Measurements from ENCODE around the gene GEMIN7.
A peak's percentile ranks its signal among the peaks of the same experiment; 100 is the strongest.

GEMIN7 gene

DNA sequence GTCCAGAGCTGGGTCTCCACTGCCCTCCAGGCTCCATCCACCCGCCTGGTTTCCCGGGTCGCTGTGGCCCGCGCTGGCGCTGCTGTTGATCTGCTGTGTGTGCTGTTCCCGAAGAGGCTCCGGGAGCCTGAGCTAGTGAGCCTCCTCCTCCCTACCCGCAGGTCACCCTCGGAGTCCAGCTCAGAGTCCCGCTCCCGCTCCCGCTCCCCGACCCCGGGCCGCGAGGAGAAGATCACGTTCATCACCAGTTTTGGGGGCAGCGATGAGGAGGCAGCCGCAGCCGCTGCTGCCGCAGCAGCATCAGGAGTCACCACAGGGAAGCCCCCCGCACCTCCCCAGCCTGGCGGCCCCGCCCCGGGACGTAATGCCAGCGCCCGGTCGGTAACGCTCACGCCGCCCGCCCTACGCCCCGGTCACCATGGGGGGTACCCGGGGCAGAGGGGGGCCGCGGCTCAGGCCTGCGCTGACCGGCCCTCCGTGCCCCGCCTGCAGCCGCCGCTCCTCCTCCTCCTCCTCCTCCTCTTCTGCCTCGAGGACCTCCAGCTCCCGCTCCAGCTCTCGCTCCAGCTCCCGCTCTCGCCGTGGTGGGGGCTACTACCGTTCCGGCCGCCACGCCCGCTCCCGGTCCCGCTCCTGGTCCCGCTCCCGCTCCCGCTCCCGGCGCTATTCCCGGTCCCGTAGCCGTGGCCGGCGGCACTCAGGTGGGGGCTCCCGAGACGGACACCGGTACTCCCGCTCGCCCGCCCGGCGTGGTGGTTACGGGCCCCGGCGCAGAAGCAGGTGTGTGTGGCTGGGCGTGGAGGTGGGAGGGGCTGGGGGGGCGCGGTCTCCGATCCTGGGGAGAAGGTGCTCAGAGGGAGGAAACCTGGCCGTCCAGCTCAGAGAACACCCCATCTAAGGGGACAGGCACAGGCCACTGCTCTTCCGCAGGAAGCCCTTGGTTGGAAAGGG, 14.9 kb upstream of the GEMIN7 start:
- no peak for DNase-seq

DNA sequence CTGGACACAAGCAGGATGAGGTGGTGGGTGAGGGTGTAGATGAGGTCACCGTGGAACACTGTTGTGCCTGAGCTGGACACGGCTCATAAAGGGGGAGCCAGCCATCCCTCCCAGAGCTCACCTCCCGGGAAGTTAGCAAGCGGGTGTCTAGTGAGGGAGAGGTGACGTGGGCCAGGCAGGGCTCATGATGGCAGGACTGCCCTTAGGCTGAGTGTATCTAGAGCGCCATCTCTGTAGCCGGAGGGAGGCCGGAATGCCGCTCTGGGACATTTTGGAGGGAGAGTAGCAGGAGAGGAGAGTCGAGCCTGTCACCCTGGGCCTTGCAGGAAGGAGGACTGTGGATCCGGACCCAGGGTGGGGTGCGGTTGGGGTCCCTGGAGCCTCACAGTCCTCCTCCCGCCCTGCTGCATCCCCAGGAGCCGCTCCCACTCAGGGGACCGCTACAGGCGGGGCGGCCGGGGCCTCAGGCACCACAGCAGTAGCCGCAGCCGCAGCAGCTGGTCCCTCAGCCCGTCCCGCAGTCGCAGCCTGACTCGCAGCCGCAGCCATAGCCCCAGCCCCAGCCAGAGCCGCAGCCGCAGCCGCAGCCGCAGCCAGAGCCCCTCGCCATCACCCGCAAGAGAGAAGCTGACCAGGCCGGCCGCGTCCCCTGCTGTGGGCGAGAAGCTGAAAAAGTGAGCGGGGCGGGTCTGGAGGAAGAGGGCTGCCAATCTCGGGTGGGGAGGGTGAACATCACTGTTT, 12.0 kb upstream of the GEMIN7 start:
- DNase-seq, result no peak

DNA sequence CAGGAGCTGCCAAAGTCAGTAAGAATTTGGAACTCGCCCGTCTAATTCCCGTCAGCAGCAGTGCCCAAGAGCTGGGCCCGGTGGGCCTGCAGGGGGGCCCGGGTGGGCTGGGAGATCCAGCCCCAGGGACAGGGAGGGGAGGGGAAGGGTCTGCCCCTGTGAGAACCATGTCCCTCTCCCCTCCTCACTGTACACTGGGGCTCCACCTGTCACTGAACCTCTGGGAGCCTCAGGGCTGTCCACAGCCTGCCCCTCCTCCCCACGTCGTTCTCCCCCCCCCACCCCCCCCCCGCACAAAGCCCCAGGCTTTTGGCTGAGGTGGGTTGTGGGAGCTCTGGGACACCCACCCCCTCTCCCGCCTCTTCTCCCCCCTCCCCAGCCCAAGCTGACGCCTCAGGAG, 11.0 kb upstream of the GEMIN7 start:
- DNase-seq, result no peak

DNA sequence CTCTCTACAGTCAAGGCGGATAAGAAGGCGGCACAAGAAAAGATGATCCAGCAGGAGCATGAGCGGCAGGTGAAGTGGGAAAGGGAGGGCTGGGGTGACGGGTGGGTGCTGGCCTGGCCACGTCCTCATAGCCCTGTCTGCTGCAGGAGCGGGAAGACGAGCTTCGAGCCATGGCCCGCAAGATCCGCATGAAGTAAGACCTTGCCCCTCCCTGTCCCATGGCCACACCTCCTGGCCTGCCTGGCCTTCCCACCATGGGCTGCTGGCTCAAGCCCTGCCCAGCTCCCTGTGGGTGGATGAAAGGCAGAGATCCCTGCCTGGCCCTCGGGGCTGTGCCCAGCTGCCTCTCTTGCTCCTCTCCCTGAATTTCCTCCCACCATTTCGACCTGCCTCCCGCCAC, 10.0 kb upstream of the GEMIN7 start:
- DNase-seq, result no peak

DNA sequence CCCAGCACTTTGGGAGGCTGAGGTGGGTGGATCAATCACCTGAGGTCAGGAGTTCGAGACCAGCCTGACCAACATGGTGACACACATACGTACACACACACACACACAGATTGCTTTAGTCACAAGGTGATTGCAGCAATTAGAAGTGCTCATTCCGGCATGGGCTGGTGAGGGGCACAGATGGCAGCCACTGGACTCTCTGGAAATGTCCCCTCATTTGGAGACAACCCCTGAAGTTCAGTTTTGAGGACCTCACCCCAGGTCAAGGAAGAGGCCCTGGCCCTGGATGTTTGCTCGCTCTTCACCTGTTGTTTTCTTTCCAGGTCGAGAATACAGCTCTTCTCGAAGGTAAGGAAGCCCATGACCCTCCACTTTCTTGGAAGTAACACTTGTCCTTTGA, 8.8 kb upstream of the GEMIN7 start:
- no peak for DNase-seq

DNA sequence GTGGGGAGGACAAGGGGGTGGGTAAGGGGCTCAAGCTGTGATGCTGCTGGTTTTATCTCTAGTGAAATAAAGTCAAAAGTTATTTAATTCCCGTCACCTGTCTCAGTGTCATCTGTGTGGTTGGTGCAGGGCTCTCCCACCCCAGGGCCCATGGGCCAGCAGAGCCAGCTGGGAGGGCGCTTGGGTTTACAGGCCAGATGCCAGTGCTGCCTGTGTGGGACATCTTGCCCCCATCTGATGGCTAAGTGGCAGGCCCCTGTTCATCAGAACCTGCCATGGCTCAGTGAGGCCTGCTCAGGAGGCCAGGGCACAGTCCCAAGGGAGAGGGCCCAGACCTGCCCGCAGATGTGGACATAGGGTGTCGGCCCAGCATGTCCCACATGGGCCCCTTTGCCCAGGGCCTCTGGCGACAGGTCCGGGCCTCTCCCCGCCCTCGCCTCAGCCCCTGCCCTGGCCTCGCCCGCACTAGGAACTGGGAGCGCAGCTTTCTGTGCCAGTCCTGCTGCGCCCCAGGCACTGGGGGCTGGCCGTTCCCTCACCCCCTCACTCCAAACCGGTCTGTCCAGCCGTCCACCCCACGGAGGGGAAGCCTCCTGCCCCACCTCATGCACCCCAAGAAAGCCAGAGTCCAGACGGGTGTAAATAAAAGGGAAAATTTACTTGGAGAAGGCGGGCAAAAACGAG, 8.1 kb upstream of the GEMIN7 start:
- no peak for DNase-seq

DNA sequence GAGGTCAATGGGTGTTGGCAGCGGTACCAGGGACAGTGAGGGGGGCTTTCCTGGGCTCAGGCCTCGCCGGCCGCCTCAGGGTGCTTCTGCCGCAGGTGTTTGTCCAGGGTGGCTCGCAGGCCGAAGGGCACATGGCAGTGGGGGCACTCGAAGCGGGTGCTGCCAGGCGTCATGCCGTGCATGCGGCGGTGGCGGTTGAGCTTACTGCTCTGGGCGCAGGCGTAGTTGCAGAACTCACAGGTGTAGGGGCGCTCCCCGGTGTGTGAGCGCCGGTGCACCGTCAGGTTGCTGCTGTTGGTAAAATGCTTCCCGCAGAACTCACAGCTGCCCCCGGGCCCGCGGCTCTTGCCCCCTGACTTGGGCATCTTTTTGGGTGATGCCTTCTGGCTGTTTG, 7.5 kb upstream of the GEMIN7 start:
- DNase-seq, result no peak

DNA sequence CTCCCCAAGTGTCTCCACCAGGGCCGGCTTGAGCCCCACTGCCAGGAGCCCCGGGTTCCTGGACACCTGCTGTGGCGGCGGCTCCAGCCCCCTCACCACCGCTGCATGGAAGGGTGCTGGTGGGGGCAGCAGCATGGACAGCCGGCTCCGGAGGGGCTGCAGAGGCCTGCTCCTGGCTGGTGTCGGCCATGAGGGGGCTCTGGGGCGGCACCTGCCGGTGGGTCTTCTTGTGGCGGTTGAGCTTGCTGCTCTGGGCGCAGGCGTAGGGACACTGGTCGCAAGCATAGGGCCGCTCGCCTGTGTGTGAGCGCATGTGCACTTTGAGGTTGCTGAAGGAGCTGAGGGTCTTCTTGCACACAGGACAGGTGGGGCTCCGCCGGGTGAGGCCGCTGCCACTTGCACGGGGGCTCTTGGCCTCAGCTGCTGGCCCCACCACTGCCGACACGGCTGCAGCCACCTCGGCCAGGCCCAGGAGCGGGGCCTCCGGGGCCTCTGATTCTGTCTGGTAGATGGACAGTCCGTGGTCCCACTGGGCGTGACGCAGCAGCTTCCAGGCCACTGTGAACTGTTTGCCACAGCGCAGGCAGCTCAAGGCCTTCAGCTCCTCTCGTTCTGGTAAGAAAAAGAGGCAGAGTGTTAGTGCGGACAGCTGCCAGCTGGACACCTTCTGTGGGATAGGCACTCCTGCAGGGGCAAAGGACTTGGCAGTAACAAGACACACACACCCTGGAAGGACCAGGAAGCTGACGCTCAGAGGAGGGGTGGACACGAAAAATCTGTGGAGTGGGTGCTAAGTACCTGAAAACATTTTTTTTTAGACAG, 6.9 kb upstream of the GEMIN7 start:
- no peak for DNase-seq

DNA sequence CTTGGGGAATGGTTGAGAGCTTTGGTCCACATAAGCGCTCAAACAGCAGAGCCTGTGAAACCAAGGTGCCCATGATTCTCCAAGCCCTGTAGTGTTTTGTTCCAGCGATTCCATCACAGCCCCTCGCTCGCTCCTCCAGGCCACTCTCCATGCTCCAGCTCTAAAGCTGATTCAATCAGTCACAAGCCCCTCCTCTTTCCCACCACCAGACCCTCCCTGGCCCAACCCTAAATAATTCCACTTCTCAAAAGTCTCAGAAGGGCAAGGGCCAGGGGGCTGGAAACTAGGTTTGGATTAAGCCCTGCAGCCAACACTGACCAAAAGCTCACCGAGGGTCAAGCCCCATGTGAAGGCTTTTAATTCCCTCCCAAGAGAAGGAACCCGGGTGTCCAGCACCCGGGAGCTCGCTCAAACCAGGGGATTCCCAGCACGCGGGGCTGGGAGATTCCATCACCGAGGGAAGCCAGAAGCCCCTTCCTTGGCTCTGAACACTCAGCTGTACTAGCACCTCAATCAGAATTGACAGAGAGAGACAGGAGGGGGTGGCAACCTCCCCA, 4.2 kb upstream of the GEMIN7 start:
- no peak for DNase-seq

DNA sequence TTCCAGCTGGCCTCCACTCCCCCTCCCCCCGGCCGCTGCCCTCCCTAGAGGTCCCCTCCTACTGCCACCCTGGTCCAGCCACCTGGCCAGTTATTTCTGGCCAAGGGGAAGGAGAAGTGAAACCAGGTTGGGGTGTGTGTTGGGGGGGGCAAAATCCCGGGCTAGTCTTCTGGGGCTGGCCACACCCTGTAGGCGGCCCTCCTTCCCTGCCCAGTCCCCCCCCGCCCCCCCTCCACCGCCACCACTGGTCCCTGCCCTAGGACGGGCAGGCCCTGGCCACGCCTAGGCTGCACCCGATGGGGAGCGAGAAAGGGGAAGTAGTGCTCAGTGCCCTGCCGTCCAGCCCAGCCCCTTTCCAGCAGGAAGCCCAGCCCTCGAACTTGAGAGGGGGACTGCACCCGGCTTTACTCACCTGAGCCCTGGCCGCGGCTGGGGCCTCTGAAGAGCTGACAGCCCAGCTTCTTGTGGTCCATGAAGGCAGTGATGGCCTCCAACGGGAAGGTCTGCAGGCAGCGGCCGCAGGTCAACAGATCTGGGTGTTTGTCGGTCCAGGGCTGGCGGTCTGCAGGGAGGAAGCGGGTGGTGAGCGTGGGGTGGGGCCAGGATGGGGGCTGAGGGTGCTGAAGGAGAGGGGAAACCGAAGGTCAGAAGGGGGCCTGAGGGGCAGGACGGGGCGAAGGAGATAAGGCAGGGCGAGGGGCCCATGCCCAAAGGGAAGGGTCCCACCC, 3.6 kb upstream of the GEMIN7 start:
- no peak for DNase-seq

DNA sequence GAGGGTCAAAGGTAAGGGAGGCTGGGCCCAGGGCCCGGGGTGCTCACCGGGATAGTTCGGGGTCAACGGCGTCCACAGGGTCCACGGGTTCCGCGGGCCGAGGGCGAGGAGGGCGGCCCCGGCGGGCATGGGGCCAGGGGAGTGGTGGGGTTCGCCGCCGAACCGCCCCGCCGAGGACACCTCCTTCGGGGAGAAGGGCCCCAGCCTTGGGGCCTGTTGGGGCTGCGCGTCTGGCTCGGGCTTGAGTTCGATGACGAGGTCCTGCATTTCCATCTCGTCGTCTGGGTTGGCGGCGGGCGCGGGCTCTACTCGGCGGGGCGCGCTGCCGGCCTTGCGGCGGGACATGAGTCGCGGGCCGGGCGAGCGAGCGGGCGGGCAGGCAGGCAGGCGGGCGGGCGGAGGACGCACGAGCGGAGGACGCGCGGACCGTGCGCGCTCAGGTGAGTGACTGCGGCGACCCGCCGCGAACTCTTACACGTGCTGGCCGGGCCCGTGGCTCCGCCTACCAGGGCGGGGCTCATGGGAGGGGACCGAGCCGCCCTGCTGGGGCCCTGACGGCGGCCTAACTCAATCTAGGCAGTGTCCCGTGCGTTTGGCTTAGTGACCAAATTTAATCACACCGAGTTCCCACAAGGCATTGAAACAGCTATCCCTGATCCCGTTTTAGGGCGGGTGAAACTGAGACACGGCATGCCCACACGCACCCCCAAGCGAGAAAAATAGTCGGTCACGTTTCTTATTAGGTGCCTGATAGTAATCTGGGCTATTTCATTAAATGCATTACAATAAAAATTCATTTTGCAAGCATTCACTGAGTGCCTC, 2.8 kb upstream of the GEMIN7 start, which contains the start of gene ZNF296:
Gene ZNF296, minus strand, starts transcription at position 450 of the 822 bp plus-strand sequence. Its CDS starts 105 bp downstream, at position 345.
- DNase-seq, result peak; percentile 71

DNA sequence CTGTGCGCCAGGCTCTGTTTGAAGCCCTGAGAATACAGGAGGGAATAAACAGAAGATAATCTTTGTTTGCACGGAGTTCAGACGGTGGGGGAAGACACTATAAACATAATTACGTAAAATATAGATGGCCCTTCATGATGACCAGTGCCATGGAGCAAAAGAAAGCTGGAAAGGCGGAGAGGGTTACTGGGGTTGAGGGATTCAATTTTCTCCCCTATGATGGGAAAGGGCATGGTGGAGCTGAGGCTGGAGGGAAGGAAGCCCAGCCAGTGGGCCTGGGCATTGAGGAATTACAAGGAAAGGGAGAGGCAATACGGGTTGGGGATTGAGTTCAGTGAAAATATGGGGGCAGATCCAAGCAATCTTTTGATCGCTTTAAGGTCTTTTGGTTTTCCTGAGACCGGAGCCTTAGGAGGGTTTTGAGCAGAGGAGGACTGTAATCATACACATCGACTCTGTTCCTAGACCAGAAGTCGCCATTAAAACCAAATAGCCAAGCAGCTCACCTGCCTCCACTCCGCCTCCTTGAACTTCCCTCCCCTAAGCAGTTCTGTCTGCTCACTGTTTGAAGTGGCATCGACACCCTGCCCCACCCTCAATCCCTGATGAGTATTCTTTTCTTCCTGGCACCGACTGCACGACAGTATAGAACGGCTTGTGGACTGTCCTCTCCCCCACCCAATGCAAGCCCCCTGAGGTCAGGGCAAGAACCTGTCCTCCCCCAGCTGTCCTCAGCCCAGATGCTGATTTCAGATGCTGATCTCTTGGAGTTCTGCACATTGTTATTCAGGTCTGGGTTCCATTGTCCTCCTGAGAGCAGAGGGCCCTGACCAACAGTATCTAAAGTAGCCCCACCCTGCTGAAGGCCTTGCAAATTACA, 2.0 kb upstream of the GEMIN7 start:
- no peak for DNase-seq

DNA sequence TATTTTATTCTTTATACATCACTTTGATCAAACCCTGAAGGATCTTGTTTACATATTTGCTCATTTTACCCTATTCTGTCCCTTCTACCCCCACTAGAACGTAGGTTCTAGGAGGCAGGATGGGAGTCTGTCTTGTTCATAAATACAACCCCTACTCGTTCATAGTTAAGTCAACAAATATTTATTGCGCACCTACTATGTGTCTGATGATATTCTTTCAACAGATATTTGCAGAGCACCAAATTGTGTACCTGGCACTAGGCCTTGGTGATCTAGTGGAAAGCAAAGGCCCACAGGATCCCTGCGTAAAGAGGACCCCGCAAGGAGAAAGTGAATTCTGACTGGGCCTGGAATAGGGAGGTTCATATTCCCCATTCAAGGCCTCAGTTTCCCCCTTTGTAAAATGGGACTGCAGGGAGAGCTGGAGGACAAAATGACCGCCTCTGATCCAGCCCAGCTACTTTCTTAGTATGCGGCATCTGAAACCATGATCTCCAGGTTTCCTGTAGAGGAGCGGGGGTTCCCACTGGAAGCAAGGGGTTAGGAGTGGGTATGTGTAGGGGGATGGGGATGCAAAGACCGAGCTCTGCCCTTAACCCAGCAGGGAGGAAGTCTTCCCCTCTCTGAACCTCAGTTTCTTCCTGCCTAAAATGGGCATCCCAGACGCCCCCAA, 534 bp upstream of the GEMIN7 start:
- DNase-seq, result no peak

DNA sequence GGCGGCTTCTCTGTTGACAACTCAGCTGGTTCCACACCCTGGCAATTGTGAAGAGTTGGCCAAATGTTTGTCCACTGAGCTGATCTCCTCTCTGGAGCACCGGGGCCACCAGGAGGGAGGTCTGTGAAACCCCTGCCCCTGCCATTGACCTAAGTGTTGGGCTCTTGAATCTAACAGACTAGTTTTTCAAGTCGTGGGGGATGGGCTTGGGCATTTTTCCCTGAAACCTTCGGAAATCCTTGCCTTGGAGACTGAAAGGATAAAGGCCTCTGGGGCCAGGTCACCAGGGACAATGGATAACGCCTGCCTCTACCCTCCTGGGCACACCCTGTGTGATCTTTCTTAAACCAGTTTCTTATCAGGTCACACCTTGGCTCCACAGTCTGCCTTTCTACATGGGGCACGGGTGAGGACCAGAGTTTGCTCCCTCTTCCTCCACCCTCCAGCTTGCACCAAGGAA, 881 bp downstream of the GEMIN7 start:
- no peak for DNase-seq

DNA sequence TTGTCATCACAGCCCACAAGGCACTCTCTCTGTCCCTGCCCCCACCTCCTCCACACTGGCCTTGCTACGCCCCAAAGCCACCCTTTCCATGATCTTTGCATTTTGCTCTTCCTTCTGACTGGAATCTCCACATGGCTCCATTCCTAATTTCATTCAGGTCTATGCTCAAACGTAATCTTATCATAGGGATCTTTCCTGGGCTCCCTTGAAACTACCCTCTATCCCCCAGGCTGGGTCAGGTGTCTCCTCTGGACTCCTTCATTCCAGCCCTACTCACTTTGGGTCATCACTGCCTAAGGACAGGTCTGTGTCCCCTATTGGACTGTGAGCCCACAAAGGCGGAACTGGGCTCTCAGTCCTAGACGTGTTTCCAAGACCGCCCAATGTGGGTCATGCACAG, 3.1 kb downstream of the GEMIN7 start:
- no peak for DNase-seq

DNA sequence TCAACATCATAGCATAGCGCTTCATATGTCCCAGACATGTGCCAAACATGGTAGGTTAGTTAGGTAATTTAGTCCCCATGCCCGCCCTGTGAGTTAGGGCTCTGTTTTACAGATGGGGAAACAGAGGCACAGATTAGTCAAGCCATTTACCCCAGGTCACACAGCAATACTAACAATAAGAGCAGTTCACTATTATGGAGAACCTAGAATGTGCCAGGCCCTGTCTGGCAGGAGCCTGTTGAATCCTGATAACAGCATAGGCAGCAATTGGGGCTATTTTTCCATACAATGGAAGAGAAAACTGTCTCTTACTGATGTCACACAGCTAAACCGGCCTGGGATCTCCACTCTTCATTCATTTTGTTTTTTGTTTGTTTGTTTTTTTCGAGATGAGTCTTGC, 7.4 kb downstream of the GEMIN7 start:
- no peak for DNase-seq

DNA sequence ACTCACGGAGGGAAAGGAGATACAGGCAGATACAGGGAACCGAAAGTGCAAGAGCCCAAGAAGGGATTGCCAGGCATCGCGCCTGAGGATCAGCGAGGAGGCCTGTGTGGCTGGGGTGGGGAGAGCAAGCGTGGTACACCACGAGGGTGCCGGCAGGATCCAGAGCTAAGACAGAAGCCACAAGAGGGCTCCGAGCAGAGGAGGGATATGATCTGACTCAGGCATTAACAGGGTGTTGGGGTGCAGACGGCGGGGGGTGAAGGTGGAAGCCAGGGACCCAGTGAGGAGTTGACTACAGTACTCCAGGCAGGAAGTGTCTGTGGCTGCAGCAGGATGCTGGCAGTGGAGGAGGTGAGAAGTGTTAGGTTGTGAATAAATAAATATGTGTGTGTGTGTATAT, 8.5 kb downstream of the GEMIN7 start:
- DNase-seq, result peak; percentile 54

DNA sequence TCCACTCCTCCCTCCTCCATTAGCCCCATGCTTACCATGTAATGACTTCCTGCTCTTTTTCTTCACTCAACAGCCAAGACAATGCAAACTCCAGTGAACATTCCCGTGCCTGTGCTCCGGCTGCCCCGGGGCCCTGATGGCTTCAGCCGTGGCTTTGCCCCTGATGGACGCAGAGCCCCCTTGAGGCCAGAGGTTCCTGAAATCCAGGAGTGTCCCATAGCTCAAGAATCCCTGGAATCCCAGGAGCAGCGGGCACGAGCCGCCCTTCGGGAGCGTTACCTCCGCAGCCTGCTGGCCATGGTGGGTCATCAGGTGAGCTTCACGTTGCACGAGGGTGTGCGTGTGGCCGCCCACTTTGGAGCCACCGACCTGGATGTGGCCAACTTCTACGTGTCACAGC, 11.0 kb downstream of the GEMIN7 start:
- DNase-seq, result no peak

DNA sequence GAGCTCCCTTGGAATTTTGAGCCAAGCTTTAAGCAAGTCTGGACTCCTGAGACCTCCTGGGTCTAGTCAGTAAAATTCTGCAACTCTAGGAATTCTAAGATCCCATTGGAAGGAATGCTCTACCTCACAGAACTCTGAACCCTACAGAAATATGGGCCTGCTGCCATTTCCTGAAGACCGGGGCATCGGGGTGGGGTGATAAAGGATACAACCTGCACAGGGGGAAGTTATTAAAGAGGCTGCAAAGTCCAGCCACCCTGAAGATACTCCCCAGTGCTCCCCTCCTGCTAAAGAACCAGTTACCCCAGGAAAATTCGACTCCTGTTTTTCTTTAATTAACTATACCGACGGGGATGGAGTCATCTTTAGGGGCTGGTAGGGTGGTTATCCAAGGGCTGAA, 11.5 kb downstream of the GEMIN7 start:
- no peak for DNase-seq
